BLaER1 (cell line): ENCODE measurements around the gene CACNA1D.

ENCODE experiments used
- H3K27ac ChIP-seq: shearing (Covaris generic); formaldehyde crosslinking; 2 replicates; pipeline ENCODE4 v1.8.1; 2022
- H3K27me3 ChIP-seq: shearing (Covaris generic); formaldehyde crosslinking; 2 replicates; pipeline ENCODE4 v1.8.1; 2022
- H3K36me3 ChIP-seq: shearing (Covaris generic); formaldehyde crosslinking; 2 replicates; pipeline ENCODE4 v1.8.1; 2022
- H3K4me1 ChIP-seq: shearing (Covaris generic); formaldehyde crosslinking; 2 replicates; pipeline ENCODE4 v1.8.1; 2022
- H3K4me2 ChIP-seq: shearing (Covaris generic); formaldehyde crosslinking; 2 replicates; pipeline ENCODE4 v1.8.1; 2022
- H3K4me3 ChIP-seq: shearing (Covaris generic); formaldehyde crosslinking; 2 replicates; pipeline ENCODE4 v1.8.1; 2022
- H3K9ac ChIP-seq: shearing (Covaris generic); formaldehyde crosslinking; 2 replicates; pipeline ENCODE4 v1.8.1; 2022
- H3K9me3 ChIP-seq: shearing (Covaris generic); formaldehyde crosslinking; 2 replicates; pipeline ENCODE4 v1.8.1; 2022
- H4K20me1 ChIP-seq: shearing (Covaris generic); formaldehyde crosslinking; 2 replicates; pipeline ENCODE4 v1.8.1; 2022
- Cebpa-rat ChIP-seq: shearing (Covaris generic); IDR thresholded peaks from 2 replicates; pipeline ENCODE4 v1.8.1; 2022

CACNA1D gene

DNA sequence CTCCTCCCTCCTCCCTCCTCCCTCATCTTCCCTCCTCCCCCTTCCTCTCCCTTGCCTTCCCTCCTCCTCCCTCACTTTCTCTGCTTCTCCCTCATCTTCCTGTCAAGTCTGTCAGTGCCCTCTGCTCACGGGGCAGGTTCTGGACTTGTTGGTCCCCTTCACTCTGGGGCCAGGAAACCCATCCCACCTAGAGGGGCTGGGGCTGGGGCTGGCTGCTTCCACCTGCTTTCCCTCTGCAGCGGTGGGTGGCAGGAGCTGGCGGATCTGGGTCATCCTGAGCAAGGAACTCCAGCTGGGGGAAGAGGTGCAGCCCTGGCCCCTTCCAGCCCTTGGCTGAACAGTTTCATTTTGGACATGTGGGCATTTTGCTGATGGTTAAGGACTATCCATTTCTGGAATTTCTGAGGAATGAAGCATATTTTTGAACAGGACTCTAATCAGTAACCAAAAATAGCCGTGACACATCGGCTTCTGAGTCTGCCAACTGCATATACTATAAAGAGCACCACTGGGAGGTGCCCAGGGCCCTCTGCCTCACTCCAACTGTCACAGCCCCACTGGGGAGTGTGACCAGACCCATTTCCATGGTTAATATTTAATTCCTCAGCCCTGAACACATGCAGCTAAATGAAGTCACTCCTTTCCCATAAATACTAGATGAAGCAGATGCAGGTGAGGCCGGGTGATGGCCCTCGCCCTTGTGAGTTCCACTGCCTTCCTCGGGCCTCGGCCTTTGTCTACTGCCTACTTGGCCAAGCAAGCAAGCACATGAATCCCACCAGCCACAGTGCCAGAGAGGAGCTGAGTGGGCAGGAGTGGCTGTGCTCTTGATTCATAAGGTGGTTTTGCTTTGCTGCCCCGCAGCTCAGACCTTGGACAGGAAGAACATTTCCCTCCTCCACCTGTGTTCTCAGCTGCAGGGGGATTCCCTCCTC is 312.0 kb downstream of the CACNA1D start:
- TF ChIP-seq Cebpa-rat = no peak
- no peaks in the 10 kb centered on the region for H3K27me3 ChIP-seq
- H3K27ac ChIP-seq = no peak overlapping the region
- H3K4me2 ChIP-seq = no peak overlapping the region
- H3K9ac ChIP-seq = no peak overlapping the region
- 0 out of 2 replicates have a peak, but pooled peaks cover 4% of the 10 kb centered on the region for H3K4me1 ChIP-seq
- no peaks in the 10 kb centered on the region for H3K9me3 ChIP-seq
- no peaks in the 10 kb centered on the region for H3K36me3 ChIP-seq
- H3K4me3 ChIP-seq = no peak overlapping the region
- H4K20me1 ChIP-seq = no peaks in the 10 kb centered on the region

DNA sequence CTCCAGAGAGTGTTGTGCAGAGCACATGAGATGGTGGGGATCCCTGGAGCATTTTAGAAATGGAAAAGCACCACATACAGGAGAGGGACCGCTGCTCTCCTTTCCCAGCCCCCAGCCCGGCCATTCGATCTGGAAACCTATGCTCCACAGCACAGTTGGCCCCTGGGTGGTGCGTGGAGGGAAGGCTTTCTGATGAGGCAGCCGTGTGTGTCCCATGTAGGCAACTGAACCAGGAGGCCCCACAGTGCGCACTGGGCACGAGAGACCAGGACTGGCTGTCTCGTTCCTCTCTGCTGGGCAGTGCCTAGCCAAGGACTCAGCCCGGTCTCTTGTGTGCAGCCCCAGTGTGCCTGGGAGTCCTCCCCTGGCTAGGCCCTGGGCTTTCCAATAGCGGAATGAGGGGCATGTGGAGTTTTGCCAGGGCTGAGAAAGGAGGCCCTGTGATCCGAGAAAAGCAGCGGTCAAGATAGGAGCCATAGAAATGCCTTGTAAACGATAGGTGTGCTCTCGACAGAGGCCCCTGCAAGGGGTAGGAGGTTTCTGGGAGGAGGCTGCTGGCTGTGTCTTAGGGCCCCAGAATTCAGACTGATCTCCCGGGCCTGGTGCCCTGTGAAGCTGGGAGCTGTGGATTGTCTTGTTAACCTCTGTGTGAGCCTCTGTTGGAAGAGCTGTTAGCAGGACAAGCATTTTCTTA is 312.9 kb downstream of the CACNA1D start:
- Histone ChIP-seq H4K20me1 (no peaks in the 10 kb centered on the region), H3K36me3 (no peaks in the 10 kb centered on the region), H3K4me1 (0 out of 2 replicates have a peak, but pooled peaks cover 4% of the 10 kb centered on the region), H3K9me3 (no peaks in the 10 kb centered on the region), H3K9ac (no peak overlapping the region), H3K4me2 (no peak overlapping the region), H3K27me3 (no peaks in the 10 kb centered on the region), H3K27ac (no peak overlapping the region), H3K4me3 (no peak overlapping the region)
- TF ChIP-seq Cebpa-rat = no peak

DNA sequence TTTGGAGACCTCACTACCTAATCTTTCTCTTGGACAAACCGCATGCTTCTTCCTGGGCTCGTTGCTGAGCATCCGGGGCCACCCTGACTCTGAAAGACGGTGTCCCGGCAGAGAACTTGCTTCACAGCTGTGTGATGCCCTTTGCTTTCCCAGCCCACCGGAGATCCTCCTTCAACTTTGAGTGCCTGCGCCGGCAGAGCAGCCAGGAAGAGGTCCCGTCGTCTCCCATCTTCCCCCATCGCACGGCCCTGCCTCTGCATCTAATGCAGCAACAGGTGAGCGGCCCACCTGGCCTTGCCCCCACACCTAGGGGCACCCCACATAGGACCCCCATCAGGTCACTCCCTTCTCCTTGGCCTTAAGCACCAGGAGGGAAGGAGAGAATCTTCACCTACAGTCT is 314.1 kb downstream of the CACNA1D start:
- TF ChIP-seq Cebpa-rat = no peak
- H3K9me3 ChIP-seq = no peaks in the 10 kb centered on the region
- H3K4me3 ChIP-seq = no peak overlapping the region
- no peaks in the 10 kb centered on the region for H3K36me3 ChIP-seq
- no peaks in the 10 kb centered on the region for H3K27me3 ChIP-seq
- H4K20me1 ChIP-seq = no peaks in the 10 kb centered on the region
- H3K27ac ChIP-seq = no peak overlapping the region
- 0 out of 2 replicates have a peak, but pooled peaks cover 4% of the 10 kb centered on the region for H3K4me1 ChIP-seq
- no peak overlapping the region for H3K9ac ChIP-seq
- H3K4me2 ChIP-seq = no peak overlapping the region

DNA sequence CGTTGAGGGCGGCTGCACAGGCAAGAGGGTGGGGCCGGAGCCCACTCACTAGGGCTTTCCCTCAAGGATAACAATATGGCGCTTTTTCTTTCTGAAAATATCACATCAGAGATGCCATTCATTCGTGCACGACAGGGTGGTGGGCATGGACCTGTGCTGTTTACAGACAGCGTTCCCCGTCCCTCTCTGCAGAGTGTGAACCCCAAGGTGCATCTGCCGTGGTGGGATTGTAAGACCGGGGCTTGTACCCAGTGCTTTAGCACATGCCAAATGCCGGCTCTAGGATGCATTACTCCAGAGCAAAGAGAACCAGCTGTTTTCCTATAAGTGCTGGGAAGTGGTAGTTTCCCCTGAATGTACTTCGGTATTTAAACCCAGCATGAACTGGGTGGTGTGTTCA is 314.9 kb downstream of the CACNA1D start:
- H4K20me1 ChIP-seq = no peaks in the 10 kb centered on the region
- H3K27ac ChIP-seq = no peak overlapping the region
- H3K27me3 ChIP-seq = no peaks in the 10 kb centered on the region
- no peaks in the 10 kb centered on the region for H3K36me3 ChIP-seq
- no peak overlapping the region for H3K4me3 ChIP-seq
- no peak for TF ChIP-seq Cebpa-rat
- H3K9ac ChIP-seq = no peak overlapping the region
- no peak overlapping the region for H3K4me2 ChIP-seq
- no peaks in the 10 kb centered on the region for H3K9me3 ChIP-seq
- H3K4me1 ChIP-seq = peaks cover 5% of the 10 kb centered on the region; the same call in 1 of the 2 replicates

- Histone ChIP-seq H3K27me3 (no peaks in the 10 kb centered on the region), H3K4me2 (no peak overlapping the region), H3K4me3 (no peak overlapping the region), H4K20me1 (no peaks in the 10 kb centered on the region), H3K9me3 (no peaks in the 10 kb centered on the region), H3K4me1 (peaks cover 8% of the 10 kb centered on the region; the same call in 1 of the 2 replicates), H3K27ac (no peak overlapping the region), H3K36me3 (no peaks in the 10 kb centered on the region), H3K9ac (no peak overlapping the region)
- TF ChIP-seq Cebpa-rat = no peak
Observed at GRCh38 chr3:53809764-53810400, 315.5 kb downstream of the CACNA1D start.

DNA sequence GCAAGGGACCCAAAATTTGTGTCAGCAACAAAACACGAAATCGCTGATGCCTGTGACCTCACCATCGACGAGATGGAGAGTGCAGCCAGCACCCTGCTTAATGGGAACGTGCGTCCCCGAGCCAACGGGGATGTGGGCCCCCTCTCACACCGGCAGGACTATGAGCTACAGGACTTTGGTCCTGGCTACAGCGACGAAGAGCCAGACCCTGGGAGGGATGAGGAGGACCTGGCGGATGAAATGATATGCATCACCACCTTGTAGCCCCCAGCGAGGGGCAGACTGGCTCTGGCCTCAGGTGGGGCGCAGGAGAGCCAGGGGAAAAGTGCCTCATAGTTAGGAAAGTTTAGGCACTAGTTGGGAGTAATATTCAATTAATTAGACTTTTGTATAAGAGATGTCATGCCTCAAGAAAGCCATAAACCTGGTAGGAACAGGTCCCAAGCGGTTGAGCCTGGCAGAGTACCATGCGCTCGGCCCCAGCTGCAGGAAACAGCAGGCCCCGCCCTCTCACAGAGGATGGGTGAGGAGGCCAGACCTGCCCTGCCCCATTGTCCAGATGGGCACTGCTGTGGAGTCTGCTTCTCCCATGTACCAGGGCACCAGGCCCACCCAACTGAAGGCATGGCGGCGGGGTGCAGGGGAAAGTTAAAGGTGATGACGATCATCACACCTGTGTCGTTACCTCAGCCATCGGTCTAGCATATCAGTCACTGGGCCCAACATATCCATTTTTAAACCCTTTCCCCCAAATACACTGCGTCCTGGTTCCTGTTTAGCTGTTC is 316.9 kb downstream of the CACNA1D start:
- Histone ChIP-seq H3K27me3 (no peaks in the 10 kb centered on the region), H3K36me3 (no peaks in the 10 kb centered on the region), H3K9ac (no peak overlapping the region), H3K4me1 (peaks cover 7% of the 10 kb centered on the region; the same call in 1 of the 2 replicates), H3K4me3 (no peak overlapping the region), H3K4me2 (no peak overlapping the region), H4K20me1 (no peaks in the 10 kb centered on the region), H3K9me3 (no peaks in the 10 kb centered on the region), H3K27ac (no peak overlapping the region)
- no peak for TF ChIP-seq Cebpa-rat

- no peak overlapping the region for H3K9ac ChIP-seq
Observed at GRCh38 chr3:53812434-53812833, 318.0 kb downstream of the CACNA1D start.

GRCh38 chr3:53813229-53813628 is 318.8 kb downstream of the CACNA1D start:
- peaks cover 5% of the 10 kb centered on the region; the same call in 1 of the 2 replicates for H3K4me1 ChIP-seq
- no peaks in the 10 kb centered on the region for H3K27me3 ChIP-seq
- H3K9me3 ChIP-seq = no peaks in the 10 kb centered on the region
- no peak overlapping the region for H3K4me3 ChIP-seq
- TF ChIP-seq Cebpa-rat = no peak
- H4K20me1 ChIP-seq = no peaks in the 10 kb centered on the region
- no peak overlapping the region for H3K9ac ChIP-seq
- H3K36me3 ChIP-seq = no peaks in the 10 kb centered on the region
- no peak overlapping the region for H3K4me2 ChIP-seq
- H3K27ac ChIP-seq = no peak overlapping the region

More at GRCh38 chr3:53812434-53812833, 318.0 kb downstream of the CACNA1D start:
- Histone ChIP-seq H3K27ac (no peak overlapping the region), H3K4me1 (peaks cover 5% of the 10 kb centered on the region; the same call in 1 of the 2 replicates), H3K4me3 (no peak overlapping the region), H3K36me3 (no peaks in the 10 kb centered on the region), H3K27me3 (no peaks in the 10 kb centered on the region), H3K9me3 (no peaks in the 10 kb centered on the region), H3K4me2 (no peak overlapping the region), H4K20me1 (no peaks in the 10 kb centered on the region)
- no peak for TF ChIP-seq Cebpa-rat

- no peaks in the 10 kb centered on the region for H3K36me3 ChIP-seq
- no peaks in the 10 kb centered on the region for H3K27me3 ChIP-seq
- no peak for TF ChIP-seq Cebpa-rat
- H3K27ac ChIP-seq = no peak overlapping the region
- peaks cover 5% of the 10 kb centered on the region; the same call in 1 of the 2 replicates for H3K4me1 ChIP-seq
- H4K20me1 ChIP-seq = no peaks in the 10 kb centered on the region
- H3K4me2 ChIP-seq = no peak overlapping the region
- no peak overlapping the region for H3K4me3 ChIP-seq
- H3K9me3 ChIP-seq = no peaks in the 10 kb centered on the region
- no peak overlapping the region for H3K9ac ChIP-seq
Observed at GRCh38 chr3:53813876-53814275, 319.5 kb downstream of the CACNA1D start.
